Lower leg skin (tissue), 3 donors: ENCODE measurements around the gene THSD7B.

Experiments
- POLR2A ChIP-seq, 2 donors: fragments of 450-650 bp; IDR thresholded peaks; one replicate each; pipeline ENCODE4 v1.6.1; 2016 to 2017; ENCODE audit warnings: antibody characterized with exemption in 2 of 2, mild to moderate bottlenecking in 1 of 2, moderate library complexity in 1 of 2
- TF ChIP-seq, protein P1 (sequence below), 3 donors: fragments of 450-650 bp; IDR thresholded peaks; one replicate each; pipeline ENCODE4 v1.5.1; 2016; ENCODE audit warnings: antibody characterized with exemption in 3 of 3, mild to moderate bottlenecking in 3 of 3, moderate library complexity in 2 of 3

- TF ChIP-seq, protein P1, sequence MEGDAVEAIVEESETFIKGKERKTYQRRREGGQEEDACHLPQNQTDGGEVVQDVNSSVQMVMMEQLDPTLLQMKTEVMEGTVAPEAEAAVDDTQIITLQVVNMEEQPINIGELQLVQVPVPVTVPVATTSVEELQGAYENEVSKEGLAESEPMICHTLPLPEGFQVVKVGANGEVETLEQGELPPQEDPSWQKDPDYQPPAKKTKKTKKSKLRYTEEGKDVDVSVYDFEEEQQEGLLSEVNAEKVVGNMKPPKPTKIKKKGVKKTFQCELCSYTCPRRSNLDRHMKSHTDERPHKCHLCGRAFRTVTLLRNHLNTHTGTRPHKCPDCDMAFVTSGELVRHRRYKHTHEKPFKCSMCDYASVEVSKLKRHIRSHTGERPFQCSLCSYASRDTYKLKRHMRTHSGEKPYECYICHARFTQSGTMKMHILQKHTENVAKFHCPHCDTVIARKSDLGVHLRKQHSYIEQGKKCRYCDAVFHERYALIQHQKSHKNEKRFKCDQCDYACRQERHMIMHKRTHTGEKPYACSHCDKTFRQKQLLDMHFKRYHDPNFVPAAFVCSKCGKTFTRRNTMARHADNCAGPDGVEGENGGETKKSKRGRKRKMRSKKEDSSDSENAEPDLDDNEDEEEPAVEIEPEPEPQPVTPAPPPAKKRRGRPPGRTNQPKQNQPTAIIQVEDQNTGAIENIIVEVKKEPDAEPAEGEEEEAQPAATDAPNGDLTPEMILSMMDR (IDR thresholded peaks at IDR 0.05), result no peak
- TF ChIP-seq POLR2A (IDR thresholded peaks at IDR 0.05), result no peak
These were observed 232.2 kb downstream of the THSD7B start for GRCh38 chr2:136997557-136997956.
